Measurements from ENCODE around the gene NDOR1.

NDOR1 gene

DNA sequence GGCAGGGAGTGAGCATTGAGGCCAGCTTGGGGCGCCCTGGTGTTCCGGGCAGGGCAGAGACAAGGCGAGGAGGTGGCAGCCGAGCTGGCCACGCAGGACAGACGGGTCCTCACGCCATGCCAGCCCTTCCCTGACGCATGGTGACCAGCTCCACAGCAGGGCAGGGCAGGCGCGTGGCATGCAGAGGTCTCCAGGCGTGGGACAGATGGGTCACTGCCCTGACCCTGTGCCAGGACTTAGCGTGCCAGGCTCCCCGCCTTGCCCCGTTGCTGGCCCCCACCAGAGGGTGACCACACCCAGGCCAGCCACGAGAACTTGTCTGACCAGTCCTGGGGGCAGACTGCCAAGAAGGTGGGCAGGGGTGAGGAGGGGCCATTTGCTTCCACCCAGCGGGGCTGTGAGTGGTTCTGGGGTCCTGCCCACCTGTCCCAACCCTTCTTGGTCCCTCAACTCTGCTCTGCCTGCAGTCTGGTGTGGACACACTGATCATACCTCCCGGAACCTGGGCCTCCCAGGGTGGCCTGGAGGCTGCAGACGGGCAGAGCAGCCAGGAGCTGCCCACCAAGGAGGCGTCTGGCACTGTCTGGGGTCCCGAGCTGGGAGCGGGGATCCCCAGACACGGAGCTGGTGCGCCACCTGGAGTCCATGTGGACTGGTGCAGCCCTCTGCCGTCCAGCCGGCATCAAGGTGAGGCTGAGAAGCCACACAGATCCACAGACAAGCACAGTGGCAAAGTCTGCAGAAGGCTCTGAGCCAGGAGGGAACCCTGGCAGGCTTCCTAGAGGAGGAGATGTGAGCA lies 21.8 kb downstream of the NDOR1 start, which contains the start of gene RNF224:
Gene RNF224 (plus strand): TSS at position 449 of the 799 bp plus-strand sequence. CDS start 834 bp downstream, outside the sequence.
- peak within 1 kb of the TSS; percentile 36 for H3K9ac ChIP-seq (ENCODE audit: low read depth, low read length, poor library complexity, severe bottlenecking)
- H3K79me2 ChIP-seq (ENCODE audit: insufficient read depth, low read length) = no peaks in the 10 kb centered on the region
- no peaks in the 10 kb centered on the region for H3K9me3 ChIP-seq (ENCODE audit: insufficient read depth, low read depth, low read length)
- H3K4me1 ChIP-seq (ENCODE audit: insufficient read depth, low read length, poor library complexity, severe bottlenecking) = peaks cover 21% of the 10 kb centered on the region
- H3F3A ChIP-seq (ENCODE audit: low read depth) = no peaks in the 10 kb centered on the region
- H4K20me1 ChIP-seq (ENCODE audit: insufficient read depth, low read length, poor library complexity, severe bottlenecking) = no peaks in the 10 kb centered on the region
- H3K9me2 ChIP-seq (replicated peaks; ENCODE audit: low read depth, low read length) = no peaks in the 10 kb centered on the region
- no peak within 1 kb of the TSS for H2AFZ ChIP-seq (ENCODE audit: low read length)
- no peaks in the 10 kb centered on the region for H3K36me3 ChIP-seq (ENCODE audit: insufficient read depth, low read length)
- no peak within 1 kb of the TSS for H3K4me2 ChIP-seq (ENCODE audit: low read depth, low read length, poor library complexity, severe bottlenecking)
- H3K27me3 ChIP-seq (ENCODE audit: insufficient read depth, low read length, poor library complexity, severe bottlenecking) = no peaks in the 10 kb centered on the region
- no peak within 1 kb of the TSS for H3K4me3 ChIP-seq (ENCODE audit: low read length, poor library complexity, severe bottlenecking)
- peak; percentile 89 for TF ChIP-seq CTCF (conservative IDR thresholded peaks at IDR 0.05; ENCODE audit: low read length)
- TF ChIP-seq EZH2phosphoT487 (IDR thresholded peaks at IDR 0.05; ENCODE audit: borderline replicate concordance) = no peak

DNA sequence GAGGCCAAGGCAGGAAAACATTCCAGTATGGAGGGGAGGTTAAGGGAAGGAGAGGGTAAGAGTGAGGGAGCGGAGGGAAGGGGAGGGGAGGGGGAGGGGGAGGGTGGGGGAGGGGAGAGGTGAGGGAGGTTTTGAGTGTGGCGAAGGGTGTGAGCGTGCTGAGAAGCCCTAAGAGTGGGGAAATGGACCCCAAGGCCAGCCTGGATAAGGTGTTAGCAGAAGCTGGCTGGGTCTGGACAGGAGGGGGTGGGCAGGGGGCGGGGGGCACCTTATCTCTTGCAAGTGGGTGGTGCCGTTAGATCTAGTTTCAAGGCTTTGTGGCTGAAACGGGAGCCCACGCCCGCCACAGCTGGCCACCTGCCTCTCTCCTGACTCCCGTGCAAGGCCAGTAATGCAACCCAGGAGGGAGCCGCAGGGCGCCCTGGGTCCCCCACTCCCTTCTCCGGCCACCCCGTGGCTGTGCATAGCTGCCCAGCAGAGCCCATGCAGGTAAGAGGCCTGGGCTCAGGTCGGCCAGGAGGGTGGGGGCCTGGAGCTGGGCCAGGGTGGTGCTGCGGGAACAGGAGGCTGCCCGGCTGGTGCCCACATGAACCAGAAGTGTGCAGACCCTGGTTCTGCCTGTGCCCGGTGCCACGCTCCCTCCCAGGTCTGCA lies 22.5 kb downstream of the NDOR1 start:
- Histone ChIP-seq H3F3A (ENCODE audit: low read depth) (no peaks in the 10 kb centered on the region), H3K9ac (ENCODE audit: low read depth, low read length, poor library complexity, severe bottlenecking) (no peak overlapping the region), H3K9me2 (replicated peaks; ENCODE audit: low read depth, low read length) (no peaks in the 10 kb centered on the region), H3K9me3 (ENCODE audit: insufficient read depth, low read depth, low read length) (no peaks in the 10 kb centered on the region), H3K4me2 (ENCODE audit: low read depth, low read length, poor library complexity, severe bottlenecking) (no peak overlapping the region), H2AFZ (ENCODE audit: low read length) (no peak overlapping the region), H3K36me3 (ENCODE audit: insufficient read depth, low read length) (no peaks in the 10 kb centered on the region), H4K20me1 (ENCODE audit: insufficient read depth, low read length, poor library complexity, severe bottlenecking) (no peaks in the 10 kb centered on the region), H3K27me3 (ENCODE audit: insufficient read depth, low read length, poor library complexity, severe bottlenecking) (no peaks in the 10 kb centered on the region), H3K4me1 (ENCODE audit: insufficient read depth, low read length, poor library complexity, severe bottlenecking) (peaks cover 16% of the 10 kb centered on the region), H3K4me3 (ENCODE audit: low read length, poor library complexity, severe bottlenecking) (no peak overlapping the region), H3K79me2 (ENCODE audit: insufficient read depth, low read length) (no peaks in the 10 kb centered on the region)
- no peak for TF ChIP-seq CTCF (conservative IDR thresholded peaks at IDR 0.05; ENCODE audit: low read length)
- no peak for TF ChIP-seq EZH2phosphoT487 (IDR thresholded peaks at IDR 0.05; ENCODE audit: borderline replicate concordance)

DNA sequence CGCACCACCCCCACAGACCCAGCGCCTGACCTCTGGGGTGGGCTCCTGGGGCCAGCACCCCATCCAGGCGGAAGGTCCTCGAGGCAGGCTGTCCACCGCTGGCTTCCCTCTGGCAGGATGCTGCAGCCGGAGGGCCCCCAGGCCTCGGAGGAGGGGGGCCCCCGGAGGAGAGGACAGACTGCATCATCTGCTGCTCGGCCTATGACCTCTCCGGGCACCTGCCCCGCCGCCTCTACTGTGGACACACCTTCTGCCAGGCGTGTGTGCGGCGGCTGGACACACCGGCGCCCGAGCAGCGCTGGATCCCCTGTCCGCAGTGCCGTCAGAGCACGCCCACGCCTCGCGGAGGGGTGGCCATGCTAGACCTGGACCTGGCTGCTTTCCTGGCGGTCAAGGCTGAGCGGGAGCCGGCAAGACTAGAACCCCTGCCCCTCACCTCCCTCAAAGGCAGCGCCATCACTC lies 23.0 kb downstream of the NDOR1 start:
- TF ChIP-seq CTCF (conservative IDR thresholded peaks at IDR 0.05; ENCODE audit: low read length) = no peak
- TF ChIP-seq EZH2phosphoT487 (IDR thresholded peaks at IDR 0.05; ENCODE audit: borderline replicate concordance) = no peak
- peaks cover 15% of the 10 kb centered on the region for H3K4me1 ChIP-seq (ENCODE audit: insufficient read depth, low read length, poor library complexity, severe bottlenecking)
- H3K36me3 ChIP-seq (ENCODE audit: insufficient read depth, low read length) = no peaks in the 10 kb centered on the region
- H3K9me3 ChIP-seq (ENCODE audit: insufficient read depth, low read depth, low read length) = no peaks in the 10 kb centered on the region
- H3K9me2 ChIP-seq (replicated peaks; ENCODE audit: low read depth, low read length) = no peaks in the 10 kb centered on the region
- no peak overlapping the region for H3K9ac ChIP-seq (ENCODE audit: low read depth, low read length, poor library complexity, severe bottlenecking)
- no peak overlapping the region for H3K4me3 ChIP-seq (ENCODE audit: low read length, poor library complexity, severe bottlenecking)
- no peaks in the 10 kb centered on the region for H3K27me3 ChIP-seq (ENCODE audit: insufficient read depth, low read length, poor library complexity, severe bottlenecking)
- H4K20me1 ChIP-seq (ENCODE audit: insufficient read depth, low read length, poor library complexity, severe bottlenecking) = no peaks in the 10 kb centered on the region
- no peak overlapping the region for H3K4me2 ChIP-seq (ENCODE audit: low read depth, low read length, poor library complexity, severe bottlenecking)
- H2AFZ ChIP-seq (ENCODE audit: low read length) = no peak overlapping the region
- no peaks in the 10 kb centered on the region for H3F3A ChIP-seq (ENCODE audit: low read depth)
- H3K79me2 ChIP-seq (ENCODE audit: insufficient read depth, low read length) = no peaks in the 10 kb centered on the region

Measured in Loucy (cell line).